Effector memory CD4-positive, alpha-beta T cell (primary cell): ENCODE data around the gene NINL.

Experiments
- DNase-seq, 3 donors: peaks; one replicate each; pipeline ENCODE4 v3.0.0-alpha.2; 2020
- H3K27ac ChIP-seq: 2 replicates; pipeline ENCODE4 v1.7.0; 2013; ENCODE audit warnings: mild to moderate bottlenecking, low read length, moderate library complexity; ENCODE audit not compliant: insufficient read depth, poor library complexity, severe bottlenecking
- H3K27me3 ChIP-seq: replicated peaks from 2 replicates; pipeline ENCODE4 v1.7.0; 2013; ENCODE audit warnings: mild to moderate bottlenecking, low read length; ENCODE audit not compliant: insufficient read depth, control insufficient read depth, poor library complexity, severe bottlenecking
- H3K36me3 ChIP-seq: 2 replicates; pipeline ENCODE4 v1.7.0; 2013; ENCODE audit warnings: mild to moderate bottlenecking, low read length, moderate library complexity; ENCODE audit not compliant: control insufficient read depth, insufficient read depth
- H3K4me1 ChIP-seq: 2 replicates; pipeline ENCODE4 v1.7.0; 2013; ENCODE audit warnings: low read length, mild to moderate bottlenecking; ENCODE audit not compliant: control insufficient read depth, insufficient read depth, poor library complexity, severe bottlenecking
- H3K4me3 ChIP-seq: 2 replicates; pipeline ENCODE4 v1.7.0; 2013; ENCODE audit warnings: low read length, low read depth, mild to moderate bottlenecking; ENCODE audit not compliant: insufficient read depth, poor library complexity, severe bottlenecking
- H3K9me3 ChIP-seq: 2 replicates; pipeline ENCODE4 v1.7.0; 2013; ENCODE audit warnings: mild to moderate bottlenecking, low read length, moderate library complexity; ENCODE audit not compliant: control insufficient read depth

Gene NINL

GRCh38 chr20:25468126-25469075 is 116.9 kb downstream of the NINL start:
- H3K27me3 ChIP-seq: no peaks in the 10 kb centered on the region
- no peak overlapping the region for H3K4me3 ChIP-seq
- no peaks in the 10 kb centered on the region for H3K9me3 ChIP-seq
- no peak for DNase-seq
- H3K4me1 ChIP-seq: no peaks in the 10 kb centered on the region
- H3K36me3 ChIP-seq: no peaks in the 10 kb centered on the region
- H3K27ac ChIP-seq: no peak overlapping the region

- Histone ChIP-seq H3K4me3 (no peak overlapping the region), H3K27me3 (no peaks in the 10 kb centered on the region), H3K27ac (no peak overlapping the region), H3K36me3 (no peaks in the 10 kb centered on the region), H3K4me1 (no peaks in the 10 kb centered on the region), H3K9me3 (no peaks in the 10 kb centered on the region)
- no peak for DNase-seq
These were observed 117.9 kb downstream of the NINL start for GRCh38 chr20:25467441-25467840.

- Histone ChIP-seq H3K4me3 (no peak overlapping the region), H3K9me3 (no peaks in the 10 kb centered on the region), H3K4me1 (no peaks in the 10 kb centered on the region), H3K27me3 (no peaks in the 10 kb centered on the region), H3K27ac (no peak overlapping the region), H3K36me3 (no peaks in the 10 kb centered on the region)
- DNase-seq: no peak
These were observed 118.5 kb downstream of the NINL start for GRCh38 chr20:25466846-25467245.

- Histone ChIP-seq H3K36me3 (no peaks in the 10 kb centered on the region), H3K9me3 (no peaks in the 10 kb centered on the region), H3K27me3 (no peaks in the 10 kb centered on the region), H3K27ac (no peak overlapping the region), H3K4me3 (no peak overlapping the region), H3K4me1 (no peaks in the 10 kb centered on the region)
- no peak for DNase-seq
These were observed 119.8 kb downstream of the NINL start for GRCh38 chr20:25465243-25466135.

- no peaks in the 10 kb centered on the region for H3K36me3 ChIP-seq
- H3K27me3 ChIP-seq: no peaks in the 10 kb centered on the region
- no peaks in the 10 kb centered on the region for H3K9me3 ChIP-seq
- no peak for DNase-seq
- no peak overlapping the region for H3K27ac ChIP-seq
- H3K4me3 ChIP-seq: no peak overlapping the region
- no peaks in the 10 kb centered on the region for H3K4me1 ChIP-seq
These were observed 120.7 kb downstream of the NINL start for GRCh38 chr20:25464501-25465242.

GRCh38 chr20:25461786-25462545 is 123.4 kb downstream of the NINL start:
- no peaks in the 10 kb centered on the region for H3K4me1 ChIP-seq
- no peak for DNase-seq
- no peaks in the 10 kb centered on the region for H3K9me3 ChIP-seq
- no peak overlapping the region for H3K4me3 ChIP-seq
- H3K36me3 ChIP-seq: no peaks in the 10 kb centered on the region
- no peaks in the 10 kb centered on the region for H3K27me3 ChIP-seq
- H3K27ac ChIP-seq: no peak overlapping the region

GRCh38 chr20:25461281-25461650 is 124.1 kb downstream of the NINL start:
- H3K4me3 ChIP-seq: no peak overlapping the region
- no peaks in the 10 kb centered on the region for H3K27me3 ChIP-seq
- no peaks in the 10 kb centered on the region for H3K4me1 ChIP-seq
- H3K27ac ChIP-seq: no peak overlapping the region
- no peak for DNase-seq
- no peaks in the 10 kb centered on the region for H3K9me3 ChIP-seq
- H3K36me3 ChIP-seq: no peaks in the 10 kb centered on the region

- H3K4me3 ChIP-seq: no peak overlapping the region
- DNase-seq: no peak
- no peak overlapping the region for H3K27ac ChIP-seq
- H3K4me1 ChIP-seq: no peaks in the 10 kb centered on the region
- no peaks in the 10 kb centered on the region for H3K27me3 ChIP-seq
- no peaks in the 10 kb centered on the region for H3K9me3 ChIP-seq
- H3K36me3 ChIP-seq: no peaks in the 10 kb centered on the region
These were observed 124.6 kb downstream of the NINL start for GRCh38 chr20:25460566-25461280.
